ENCODE results near the gene SMO.

Gene SMO

DNA sequence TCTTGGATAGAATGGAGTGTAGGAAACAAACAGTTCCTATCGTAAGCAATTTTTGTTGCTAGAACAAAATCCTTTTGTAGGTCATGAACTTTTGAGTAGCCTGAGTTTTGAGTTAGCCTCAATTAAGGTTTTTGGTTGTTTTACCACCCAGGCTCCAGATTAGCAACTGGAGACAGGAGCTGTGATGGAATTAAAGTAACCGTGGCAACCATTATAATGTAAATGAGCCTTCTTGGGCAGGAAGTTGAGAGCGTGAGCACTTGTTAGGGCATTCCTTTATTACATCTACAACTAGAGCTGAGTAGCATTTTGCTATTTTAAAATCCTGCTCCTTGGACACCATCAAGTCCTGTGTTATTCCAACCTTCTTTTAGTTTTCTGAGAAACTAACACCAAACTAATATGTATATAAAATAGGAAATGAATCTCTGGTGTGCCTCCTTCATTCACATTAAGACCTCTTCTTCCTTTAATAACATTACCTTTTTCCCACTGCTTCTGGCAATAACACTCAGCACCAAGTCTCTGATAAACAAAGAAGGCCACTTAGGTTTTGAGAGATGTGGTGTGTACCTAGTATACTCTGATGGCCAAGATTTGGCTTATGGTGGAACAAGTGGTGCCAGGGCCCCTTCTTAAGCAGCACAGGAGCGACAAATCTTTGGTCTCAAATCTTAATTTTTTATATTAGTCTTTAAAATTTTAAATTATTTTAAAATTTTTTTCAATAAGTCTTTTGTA, 70.4 kb downstream of the SMO start:
- TF ChIP-seq, protein P1, sequence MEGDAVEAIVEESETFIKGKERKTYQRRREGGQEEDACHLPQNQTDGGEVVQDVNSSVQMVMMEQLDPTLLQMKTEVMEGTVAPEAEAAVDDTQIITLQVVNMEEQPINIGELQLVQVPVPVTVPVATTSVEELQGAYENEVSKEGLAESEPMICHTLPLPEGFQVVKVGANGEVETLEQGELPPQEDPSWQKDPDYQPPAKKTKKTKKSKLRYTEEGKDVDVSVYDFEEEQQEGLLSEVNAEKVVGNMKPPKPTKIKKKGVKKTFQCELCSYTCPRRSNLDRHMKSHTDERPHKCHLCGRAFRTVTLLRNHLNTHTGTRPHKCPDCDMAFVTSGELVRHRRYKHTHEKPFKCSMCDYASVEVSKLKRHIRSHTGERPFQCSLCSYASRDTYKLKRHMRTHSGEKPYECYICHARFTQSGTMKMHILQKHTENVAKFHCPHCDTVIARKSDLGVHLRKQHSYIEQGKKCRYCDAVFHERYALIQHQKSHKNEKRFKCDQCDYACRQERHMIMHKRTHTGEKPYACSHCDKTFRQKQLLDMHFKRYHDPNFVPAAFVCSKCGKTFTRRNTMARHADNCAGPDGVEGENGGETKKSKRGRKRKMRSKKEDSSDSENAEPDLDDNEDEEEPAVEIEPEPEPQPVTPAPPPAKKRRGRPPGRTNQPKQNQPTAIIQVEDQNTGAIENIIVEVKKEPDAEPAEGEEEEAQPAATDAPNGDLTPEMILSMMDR (IDR thresholded peaks at IDR 0.05; ENCODE audit: insufficient read depth, low read length, poor library complexity, severe bottlenecking) = no peak
- Histone ChIP-seq H3K36me3 (ENCODE audit: control insufficient read depth, insufficient read depth, low read length) (no peaks in the 10 kb centered on the region), H3K27me3 (replicated peaks; ENCODE audit: control insufficient read depth, insufficient read depth, low read length) (no peaks in the 10 kb centered on the region), H3K4me3 (replicated peaks; ENCODE audit: low read depth, low read length) (no peak overlapping the region)
- DNase-seq (ENCODE audit: extremely low read depth, insufficient read length) = no peak

DNA sequence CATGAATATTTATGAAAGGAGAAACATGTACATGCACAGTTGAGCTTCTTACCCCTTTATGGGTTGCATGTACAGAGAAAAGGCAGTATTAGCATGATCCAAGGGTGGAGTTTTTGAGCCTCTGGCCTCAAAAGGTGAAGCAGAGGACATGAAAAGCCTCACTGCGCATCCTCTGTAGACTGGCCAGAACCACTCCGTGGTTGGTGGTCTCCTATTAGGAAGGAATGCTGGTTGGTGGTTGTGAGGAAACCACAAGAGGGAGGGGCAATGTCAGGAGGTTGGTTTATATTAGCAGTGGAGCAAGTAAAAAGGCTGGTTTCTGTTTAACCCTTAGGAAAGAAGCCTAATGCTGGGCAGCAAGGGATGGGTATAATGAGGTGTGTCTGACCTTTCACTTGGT, 73.9 kb downstream of the SMO start:
- DNase-seq (ENCODE audit: extremely low read depth, insufficient read length) = no peak
- H3K36me3 ChIP-seq (ENCODE audit: control insufficient read depth, insufficient read depth, low read length) = no peaks in the 10 kb centered on the region
- TF ChIP-seq, protein P1 (IDR thresholded peaks at IDR 0.05; ENCODE audit: insufficient read depth, low read length, poor library complexity, severe bottlenecking) = no peak
- no peaks in the 10 kb centered on the region for H3K27me3 ChIP-seq (replicated peaks; ENCODE audit: control insufficient read depth, insufficient read depth, low read length)
- no peak overlapping the region for H3K4me3 ChIP-seq (replicated peaks; ENCODE audit: low read depth, low read length)
